ENCODE results near the gene CACNG8.
A peak's percentile ranks its signal among the peaks of the same experiment; 100 is the strongest.
"Not testable (repeated sequence)": the region's sequence is repeated elsewhere in the genome, so short reads cannot be mapped to it uniquely, and the experiment has no call there.

Gene CACNG8

DNA sequence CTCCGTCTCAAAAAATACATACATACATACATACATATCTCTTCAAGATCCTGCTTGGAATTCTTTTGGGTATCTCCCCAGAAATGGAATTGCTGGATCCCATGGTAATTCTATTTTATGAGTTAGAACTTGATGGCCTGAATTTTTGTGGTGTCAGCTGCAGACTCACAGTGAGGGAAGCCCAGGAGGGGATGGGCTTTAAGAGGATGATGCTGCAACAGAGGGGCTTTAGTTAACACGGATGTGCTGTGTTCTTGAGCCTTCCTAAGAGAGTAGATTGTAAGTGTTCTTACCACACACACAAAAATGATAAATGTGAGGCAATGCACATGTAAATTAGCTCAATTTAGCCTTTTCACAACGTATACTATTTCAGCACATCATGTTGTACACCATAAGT, 60.5 kb downstream of the CACNG8 start:
- ATAC-seq (ENCODE audit: low read depth) (no peak), DNase-seq (ENCODE audit: low spot score in 2 of 2) (no peak)
- H3K27ac Mint-ChIP-seq, result no peak overlapping the region
- H3K27me3 Mint-ChIP-seq, result peaks cover 8% of the 10 kb centered on the region
- no peak overlapping the region for H3K4me3 Mint-ChIP-seq
- H3K36me3 Mint-ChIP-seq, result peaks cover 4% of the 10 kb centered on the region
- H3K4me1 Mint-ChIP-seq, result no peaks in the 10 kb centered on the region
- peaks cover 4% of the 10 kb centered on the region for H3K9me3 Mint-ChIP-seq

DNA sequence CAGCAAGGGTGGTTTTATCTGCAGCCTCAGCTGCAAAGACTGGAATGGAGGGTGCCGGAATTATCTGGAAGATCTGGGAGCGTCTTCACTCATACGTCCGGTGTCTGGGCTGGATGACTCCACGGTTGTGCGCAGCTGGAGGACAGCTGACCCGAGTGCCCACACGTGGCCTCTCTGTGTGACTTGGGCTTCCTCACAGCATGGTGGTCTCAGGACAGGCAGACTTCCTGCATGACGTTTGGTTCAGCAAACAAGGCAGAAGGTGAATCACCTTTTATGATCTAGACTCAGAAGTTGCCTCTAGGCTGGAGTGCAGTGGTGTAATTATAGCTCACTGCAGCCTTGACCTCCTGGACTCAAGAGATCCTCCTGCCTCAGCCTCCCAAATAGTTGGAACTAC, 61.9 kb downstream of the CACNG8 start:
- peaks cover 11% of the 10 kb centered on the region for H3K27me3 Mint-ChIP-seq
- ATAC-seq (ENCODE audit: low read depth), result no peak
- DNase-seq (ENCODE audit: low spot score in 2 of 2), result no peak
- peaks cover 4% of the 10 kb centered on the region for H3K36me3 Mint-ChIP-seq
- peaks cover 4% of the 10 kb centered on the region for H3K9me3 Mint-ChIP-seq
- no peak overlapping the region for H3K4me3 Mint-ChIP-seq
- H3K4me1 Mint-ChIP-seq, result no peaks in the 10 kb centered on the region
- H3K27ac Mint-ChIP-seq, result no peak overlapping the region

DNA sequence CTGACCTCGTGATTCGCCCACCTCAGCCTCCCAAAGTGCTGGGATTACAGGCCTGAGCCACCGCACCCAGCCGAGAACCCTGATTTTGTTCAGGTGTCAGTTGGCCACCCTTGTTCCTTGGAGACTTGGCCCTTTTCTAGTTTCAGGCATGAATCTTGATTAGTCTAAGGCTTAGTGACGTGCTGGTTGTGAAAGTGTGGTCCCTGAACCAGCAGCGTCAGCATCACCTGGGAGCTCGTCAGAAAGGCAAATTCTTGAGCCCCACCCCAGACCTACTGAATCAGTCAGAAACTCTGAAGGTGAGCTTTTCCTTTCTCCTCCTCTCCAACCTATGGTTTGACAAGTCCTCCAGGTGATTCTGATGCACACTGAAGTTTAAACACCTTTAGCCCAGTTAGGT, 63.9 kb downstream of the CACNG8 start:
- ATAC-seq (ENCODE audit: low read depth), result no peak
- Mint-ChIP-seq H3K4me1 (no peaks in the 10 kb centered on the region), H3K27ac (no peak overlapping the region), H3K9me3 (peaks cover 3% of the 10 kb centered on the region), H3K4me3 (no peak overlapping the region), H3K27me3 (peaks cover 11% of the 10 kb centered on the region), H3K36me3 (peaks cover under 1% of the 10 kb centered on the region)
- DNase-seq (ENCODE audit: low spot score in 2 of 2), result no peak

DNA sequence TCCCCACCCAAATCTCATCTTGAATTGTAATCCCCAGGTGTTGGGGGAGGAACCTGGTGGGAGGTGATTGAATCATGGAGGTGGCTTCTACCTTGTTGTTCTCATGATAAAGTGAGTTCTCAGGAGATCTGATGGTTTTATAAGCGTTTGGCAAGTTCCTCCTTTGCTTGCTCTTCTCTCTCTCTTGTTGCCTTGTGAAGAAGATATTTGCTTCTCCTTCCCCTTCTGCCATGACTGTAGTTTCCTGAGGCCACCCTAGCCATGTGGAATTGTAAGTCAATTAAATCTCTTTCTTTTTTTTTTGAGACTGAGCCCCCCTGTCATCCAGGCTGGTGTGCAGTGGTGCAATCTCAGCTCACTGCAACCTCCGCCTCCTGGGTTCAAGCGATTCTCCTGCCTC, 66.6 kb downstream of the CACNG8 start:
- H3K36me3 Mint-ChIP-seq, result no peaks in the 10 kb centered on the region
- ATAC-seq (ENCODE audit: low read depth) (no peak), DNase-seq (ENCODE audit: low spot score in 2 of 2) (no peak)
- peaks cover 8% of the 10 kb centered on the region for H3K27me3 Mint-ChIP-seq
- H3K9me3 Mint-ChIP-seq, result peaks cover 2% of the 10 kb centered on the region
- H3K27ac Mint-ChIP-seq, result no peak overlapping the region
- H3K4me3 Mint-ChIP-seq, result no peak overlapping the region
- no peaks in the 10 kb centered on the region for H3K4me1 Mint-ChIP-seq

DNA sequence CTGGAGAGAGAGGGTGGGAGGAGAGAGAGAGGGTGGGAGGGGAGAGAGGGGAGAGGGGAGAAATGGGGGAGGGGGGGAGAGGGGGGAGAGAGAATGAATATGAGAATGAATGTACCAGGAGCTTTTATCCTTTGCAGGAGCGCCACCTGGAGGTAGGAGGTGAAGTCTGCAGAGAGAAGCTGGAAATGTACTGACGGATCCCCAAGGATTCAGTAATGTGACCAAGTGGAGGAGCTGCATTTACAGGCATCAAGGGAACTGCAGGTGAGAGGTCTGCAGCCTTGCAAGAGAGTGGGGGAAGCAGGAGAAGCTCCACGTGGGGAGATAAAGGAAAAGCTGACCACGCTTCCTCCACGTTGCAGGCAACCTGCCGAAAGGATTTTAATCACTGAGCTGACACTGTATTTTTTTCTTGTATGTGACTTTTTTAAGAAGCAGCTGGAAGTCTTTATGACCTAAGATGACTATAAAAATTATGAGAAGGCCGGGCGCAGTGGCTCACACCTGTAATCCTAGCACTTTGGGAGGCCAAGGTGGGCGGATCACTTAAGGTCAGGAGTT, 67.3 kb downstream of the CACNG8 start:
- peak in 1 of 2 donors; percentile 27 for DNase-seq (ENCODE audit: low spot score in 2 of 2)
- Mint-ChIP-seq H3K27me3 (peaks cover 8% of the 10 kb centered on the region), H3K4me1 (no peaks in the 10 kb centered on the region), H3K4me3 (no peak overlapping the region), H3K9me3 (peaks cover 2% of the 10 kb centered on the region), H3K27ac (no peak overlapping the region), H3K36me3 (no peaks in the 10 kb centered on the region)
- no peak for ATAC-seq (ENCODE audit: low read depth)

DNA sequence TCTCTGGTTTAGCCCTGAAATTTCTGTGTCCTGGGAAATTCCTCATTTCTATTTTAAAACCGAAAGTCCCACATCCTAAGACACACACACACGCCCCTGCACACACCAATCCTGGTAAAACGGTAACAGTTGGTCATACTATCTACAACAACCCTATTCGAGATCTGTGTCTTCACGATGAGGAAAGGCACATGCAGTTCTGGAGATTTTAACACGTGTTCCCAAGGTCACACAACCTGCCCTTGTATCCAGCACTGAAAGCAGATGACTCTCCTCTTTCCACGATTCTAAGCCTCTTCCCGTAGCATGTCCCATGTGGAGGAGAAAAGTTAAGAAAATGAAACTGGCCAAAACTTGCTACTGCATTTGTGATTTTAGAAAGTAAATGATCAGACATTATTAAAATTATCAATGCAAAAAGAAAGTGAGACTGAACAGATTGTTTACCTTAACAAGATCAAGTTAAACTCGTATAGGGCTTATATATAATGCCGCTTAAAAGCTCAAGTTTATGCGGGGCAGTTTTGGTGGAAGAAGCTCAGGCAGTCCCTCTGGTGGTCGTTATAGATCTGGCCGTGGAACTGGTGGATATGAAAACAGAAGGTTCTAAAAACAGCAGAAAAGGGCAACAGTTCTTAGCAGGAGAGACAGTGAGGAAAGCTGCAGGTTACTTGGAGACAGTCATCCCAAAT, 68.3 kb downstream of the CACNG8 start:
- DNase-seq (ENCODE audit: low spot score in 2 of 2) (no peak), ATAC-seq (ENCODE audit: low read depth) (no peak)
- Mint-ChIP-seq H3K27me3 (peaks cover 8% of the 10 kb centered on the region), H3K4me3 (no peak overlapping the region), H3K9me3 (peaks cover 2% of the 10 kb centered on the region), H3K27ac (no peak overlapping the region), H3K4me1 (no peaks in the 10 kb centered on the region), H3K36me3 (no peaks in the 10 kb centered on the region)

DNA sequence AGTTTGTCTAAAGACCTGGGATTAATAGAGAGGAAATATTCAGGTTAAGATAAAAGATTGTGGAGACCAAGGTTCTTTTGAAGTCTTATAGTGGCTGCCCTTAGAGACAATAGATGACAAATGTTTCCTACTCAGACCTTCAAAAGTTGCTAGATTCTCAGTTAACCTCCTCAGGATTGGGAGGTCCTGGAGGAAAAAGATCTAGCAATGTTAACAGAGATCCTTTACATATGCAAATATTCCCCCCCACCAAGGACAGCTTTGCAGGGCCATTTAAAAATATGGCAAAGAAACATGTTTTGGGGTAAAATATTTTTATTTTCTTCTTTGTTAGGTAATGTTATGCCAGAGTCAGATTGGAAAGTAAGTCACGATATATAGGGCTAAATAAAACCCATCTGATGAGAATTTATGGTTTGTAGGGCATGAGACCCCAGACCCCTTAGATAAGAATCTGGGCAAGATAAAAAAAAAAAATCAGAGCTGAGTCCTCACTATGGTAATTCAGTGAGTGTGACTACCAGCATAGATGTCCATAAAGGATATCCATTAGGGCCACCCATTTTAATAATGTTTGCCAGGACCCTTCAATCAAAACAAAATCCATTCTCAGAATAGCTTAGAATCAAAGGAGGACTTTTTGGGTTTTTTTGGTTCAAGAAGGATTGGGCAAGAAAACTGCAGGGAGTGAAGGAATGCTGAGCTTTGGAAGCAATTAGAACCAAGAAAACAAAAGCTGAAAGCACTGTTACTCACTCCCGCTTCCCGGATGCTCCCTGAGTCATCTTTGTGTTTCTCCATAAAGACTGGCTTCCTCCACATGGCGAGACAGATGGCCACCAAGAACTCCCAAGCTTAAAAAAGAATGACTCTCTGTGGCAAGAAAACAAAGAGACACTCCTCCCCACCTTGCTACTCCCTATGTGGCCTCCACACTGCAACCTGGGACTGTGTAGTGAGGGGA, 72.8 kb downstream of the CACNG8 start:
- ATAC-seq (ENCODE audit: low read depth) (no peak), DNase-seq (ENCODE audit: low spot score in 2 of 2) (no peak)
- H3K27ac Mint-ChIP-seq, result no peak overlapping the region
- peaks cover 3% of the 10 kb centered on the region for H3K27me3 Mint-ChIP-seq
- H3K4me3 Mint-ChIP-seq, result no peak overlapping the region
- no peaks in the 10 kb centered on the region for H3K4me1 Mint-ChIP-seq
- H3K36me3 Mint-ChIP-seq, result no peaks in the 10 kb centered on the region
- H3K9me3 Mint-ChIP-seq, result peaks cover 5% of the 10 kb centered on the region

DNA sequence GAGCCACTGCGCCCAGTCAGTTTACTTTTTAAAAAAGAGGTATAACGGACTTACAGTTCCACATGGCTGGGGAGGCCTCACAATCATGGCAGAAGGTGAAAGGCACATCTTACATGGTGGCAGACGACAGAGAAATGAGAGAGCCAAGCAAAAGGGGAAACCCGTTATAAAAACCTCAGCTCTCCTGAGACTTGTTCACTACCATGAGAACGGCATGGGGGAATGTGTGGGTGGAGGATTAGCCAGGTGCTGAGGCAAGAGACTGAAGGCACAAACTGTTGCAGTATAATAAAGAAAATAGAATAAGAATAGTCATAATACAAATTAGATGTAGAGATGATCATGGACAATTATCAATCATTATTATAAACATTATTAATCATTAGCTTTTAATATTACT, 73.8 kb downstream of the CACNG8 start:
- H3K4me3 Mint-ChIP-seq; H3K4me1 Mint-ChIP-seq; H3K9me3 Mint-ChIP-seq; H3K27ac Mint-ChIP-seq; H3K36me3 Mint-ChIP-seq; H3K27me3 Mint-ChIP-seq; ATAC-seq (ENCODE audit: low read depth); DNase-seq (ENCODE audit: low spot score in 2 of 2): not testable (repeated sequence)

All from memory B cell (primary cell).